Fibroblast of the aortic adventitia (primary cell): ENCODE results near the gene LTBP4. TPM values are rescaled to one million over a fixed set of nuclear protein-coding genes. Genes with fewer than 3 reads are reported as not detected.
A peak's percentile ranks its signal among the peaks of the same experiment; 100 is the strongest.
"Not testable (repeated sequence)": the region's sequence is repeated elsewhere in the genome, so short reads cannot be mapped to it uniquely, and the experiment has no call there.

Experiments
- DNase-seq: peaks from one replicate; pipeline ENCODE4 v3.0.0-alpha.2; 2010; ENCODE audit warnings: low read depth
- H3K4me3 ChIP-seq: 2 replicates; pipeline ENCODE4 v1.5.1; 2011; ENCODE audit warnings: low read depth, mild to moderate bottlenecking, control low read depth, low read length, moderate library complexity
- total RNA-seq: library from RNA; depleted of rRNA; stranded (reverse); fragments of >200 nt; gene quantifications from 2 replicates; pipeline ENCODE4 v1.2.3, GENCODE V29; 2012; ENCODE audit warnings: low replicate concordance
- TF ChIP-seq, protein P1 (sequence below): IDR thresholded peaks from 2 replicates; pipeline ENCODE4 v1.5.1; 2011; ENCODE audit warnings: mild to moderate bottlenecking, low read length, control low read depth, inconsistent platforms; ENCODE audit not compliant: insufficient read depth

The LTBP4 gene
- total RNA-seq, 1 donor, result 31.5 TPM

DNA sequence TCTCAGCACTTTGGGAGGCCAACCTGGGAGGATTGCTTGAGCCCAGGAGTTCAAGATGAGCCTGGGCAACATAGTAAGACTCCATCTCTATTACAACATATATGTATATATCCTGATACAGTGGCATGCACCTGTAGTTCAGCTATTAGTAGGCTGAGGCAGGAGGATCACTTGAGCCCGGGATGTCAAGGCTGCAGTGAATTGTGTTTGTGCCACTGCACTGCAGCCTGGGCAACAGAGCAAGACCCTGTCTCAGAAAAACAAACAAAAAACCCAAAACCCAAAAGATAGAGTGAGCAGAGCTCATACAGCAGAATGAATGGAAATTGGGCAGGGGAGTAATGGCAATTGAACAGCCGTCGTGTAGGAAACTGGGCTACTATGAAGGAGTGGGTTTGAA, 41.8 kb upstream of the LTBP4 start:
- DNase-seq, result no peak
- H3K4me3 ChIP-seq, result no peak overlapping the region
- TF ChIP-seq, protein P1, sequence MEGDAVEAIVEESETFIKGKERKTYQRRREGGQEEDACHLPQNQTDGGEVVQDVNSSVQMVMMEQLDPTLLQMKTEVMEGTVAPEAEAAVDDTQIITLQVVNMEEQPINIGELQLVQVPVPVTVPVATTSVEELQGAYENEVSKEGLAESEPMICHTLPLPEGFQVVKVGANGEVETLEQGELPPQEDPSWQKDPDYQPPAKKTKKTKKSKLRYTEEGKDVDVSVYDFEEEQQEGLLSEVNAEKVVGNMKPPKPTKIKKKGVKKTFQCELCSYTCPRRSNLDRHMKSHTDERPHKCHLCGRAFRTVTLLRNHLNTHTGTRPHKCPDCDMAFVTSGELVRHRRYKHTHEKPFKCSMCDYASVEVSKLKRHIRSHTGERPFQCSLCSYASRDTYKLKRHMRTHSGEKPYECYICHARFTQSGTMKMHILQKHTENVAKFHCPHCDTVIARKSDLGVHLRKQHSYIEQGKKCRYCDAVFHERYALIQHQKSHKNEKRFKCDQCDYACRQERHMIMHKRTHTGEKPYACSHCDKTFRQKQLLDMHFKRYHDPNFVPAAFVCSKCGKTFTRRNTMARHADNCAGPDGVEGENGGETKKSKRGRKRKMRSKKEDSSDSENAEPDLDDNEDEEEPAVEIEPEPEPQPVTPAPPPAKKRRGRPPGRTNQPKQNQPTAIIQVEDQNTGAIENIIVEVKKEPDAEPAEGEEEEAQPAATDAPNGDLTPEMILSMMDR, result no peak

DNA sequence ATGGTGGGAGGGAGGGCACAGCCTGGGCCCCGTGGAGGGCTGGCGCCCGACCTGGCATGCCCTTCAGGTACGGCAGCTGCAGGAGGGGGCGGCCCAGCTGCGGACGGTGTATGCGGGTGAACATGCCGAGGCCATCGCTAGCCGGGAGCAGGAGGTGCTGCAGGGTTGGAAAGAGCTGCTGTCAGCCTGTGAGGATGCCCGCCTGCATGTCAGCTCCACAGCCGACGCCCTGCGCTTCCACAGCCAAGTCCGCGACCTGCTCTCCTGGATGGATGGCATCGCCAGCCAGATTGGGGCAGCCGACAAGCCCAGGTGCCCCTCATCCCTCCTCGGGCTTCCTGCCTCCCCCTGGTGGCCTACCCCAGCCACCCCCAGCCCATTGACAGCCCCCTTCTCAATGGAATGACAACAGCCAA, 41.1 kb upstream of the LTBP4 start:
- no peak overlapping the region for H3K4me3 ChIP-seq
- DNase-seq, result no peak
- TF ChIP-seq, protein P1, result no peak

- DNase-seq, result no peak
- TF ChIP-seq, protein P1, result no peak
- H3K4me3 ChIP-seq, result no peak overlapping the region
Observed at GRCh38 chr19:40561947-40562346, 39.2 kb upstream of the LTBP4 start.

- not testable (repeated sequence) for DNase-seq, H3K4me3 ChIP-seq
Observed at GRCh38 chr19:40564535-40564934, 36.6 kb upstream of the LTBP4 start.

DNA sequence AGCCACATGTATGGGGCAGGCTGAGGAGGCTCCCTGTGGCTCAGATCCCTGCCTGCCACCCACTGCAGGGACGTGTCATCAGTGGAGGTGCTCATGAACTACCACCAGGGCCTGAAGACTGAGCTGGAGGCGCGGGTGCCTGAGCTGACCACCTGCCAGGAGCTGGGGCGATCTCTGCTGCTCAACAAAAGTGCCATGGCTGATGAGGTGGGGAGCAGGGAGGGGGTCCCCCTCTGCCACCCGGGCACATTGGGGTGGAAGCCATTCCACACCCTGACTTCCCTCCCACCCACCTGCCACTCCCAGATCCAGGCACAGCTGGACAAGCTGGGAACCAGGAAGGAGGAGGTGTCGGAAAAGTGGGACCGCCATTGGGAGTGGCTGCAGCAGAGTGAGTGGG, 35.8 kb upstream of the LTBP4 start:
- H3K4me3 ChIP-seq, result no peak overlapping the region
- TF ChIP-seq, protein P1, result no peak
- DNase-seq, result no peak

- H3K4me3 ChIP-seq, result no peak overlapping the region
- DNase-seq, result no peak
- TF ChIP-seq, protein P1, result no peak
Observed at GRCh38 chr19:40565910-40566495, 35.2 kb upstream of the LTBP4 start.

DNA sequence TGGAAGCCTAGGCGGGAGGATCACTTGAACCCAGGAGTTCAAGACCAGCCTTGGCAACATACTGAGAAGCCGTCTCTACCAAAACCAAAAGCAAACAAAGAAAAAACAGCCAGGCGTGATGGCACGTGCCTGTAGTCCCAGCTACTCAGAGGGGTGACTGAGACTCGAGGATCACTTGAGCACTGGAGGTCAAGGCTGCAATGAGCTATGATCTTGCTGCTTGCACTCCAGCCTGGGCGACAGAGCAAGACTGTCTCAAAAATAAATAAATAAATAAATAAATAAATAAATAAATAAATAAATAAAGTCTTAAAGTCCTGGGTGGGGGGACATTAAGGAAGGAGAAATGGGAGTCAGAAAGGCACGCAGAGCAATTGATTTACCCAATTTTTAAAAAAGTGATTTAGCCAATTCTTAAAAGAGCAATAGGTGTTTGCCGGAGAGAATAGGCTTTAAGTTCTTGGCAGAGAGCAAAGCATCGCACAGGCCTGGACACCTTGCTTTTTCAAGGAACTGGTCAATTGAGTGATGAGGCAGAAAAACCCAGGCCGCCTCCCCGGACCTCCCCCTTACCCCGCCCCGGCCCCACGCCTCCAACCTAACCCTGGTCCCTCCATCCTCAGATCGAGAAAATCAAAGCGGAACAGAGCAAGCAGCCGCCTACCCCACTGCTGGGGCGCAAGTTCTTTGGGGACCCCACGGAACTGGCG, 34.0 kb upstream of the LTBP4 start:
- TF ChIP-seq, protein P1, result no peak
- peak overlapping the region; percentile 47 for H3K4me3 ChIP-seq
- DNase-seq, result no peak
